HG02885 (cell line): ENCODE results near the gene METAP1D.
"Not testable (repeated sequence)": the region's sequence is repeated elsewhere in the genome, so short reads cannot be mapped to it uniquely, and the experiment has no call there.

Experiments used
- ATAC-seq: cut with Tn5 transposase; IDR thresholded peaks from one replicate; pipeline ENCODE4 v1.9.1; 2021; ENCODE audit warnings: mild to moderate bottlenecking; ENCODE audit not compliant: unreplicated experiment, poor library complexity

Gene METAP1D

DNA sequence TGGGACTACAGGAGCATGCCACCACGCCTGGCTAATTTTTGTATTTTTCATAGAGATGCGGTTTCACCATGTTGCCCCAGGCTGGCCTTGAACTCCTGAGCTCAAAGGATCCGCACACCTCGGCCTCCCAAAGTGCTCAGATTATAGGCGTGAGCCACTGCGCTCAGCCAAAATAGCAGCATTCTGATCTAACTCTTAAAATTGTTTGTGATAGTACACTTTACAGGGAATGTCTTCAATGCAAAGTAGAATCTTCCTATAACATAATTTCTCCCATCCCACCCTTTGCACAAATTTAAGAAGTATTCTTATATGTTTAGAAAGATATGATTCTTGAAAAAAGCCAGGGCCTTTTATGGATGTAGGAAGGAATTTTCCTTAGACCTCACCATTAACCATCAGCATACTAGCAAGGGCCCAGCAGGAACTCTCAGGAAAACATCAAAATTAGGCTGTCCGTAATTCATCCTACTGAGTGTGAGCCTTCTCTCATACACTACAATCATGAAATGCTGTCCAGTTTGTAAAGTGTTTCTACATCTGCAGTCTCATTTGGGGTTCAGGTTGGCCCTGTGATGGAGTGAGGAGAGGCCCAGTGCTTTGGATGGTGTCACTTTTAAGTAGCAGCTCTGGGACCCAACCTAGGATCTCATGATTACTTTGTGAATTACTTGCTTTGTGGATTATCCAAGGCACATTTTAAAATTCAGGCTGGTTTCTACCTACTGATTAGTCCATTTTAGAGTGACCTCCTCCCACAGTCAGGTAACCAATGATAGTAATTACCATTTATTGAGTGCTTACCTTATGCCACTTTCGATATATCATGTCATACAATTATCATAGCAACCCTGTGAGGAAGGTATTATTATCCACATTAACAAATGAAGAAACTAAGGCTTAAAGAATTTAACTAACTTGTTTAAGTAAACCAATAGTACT is 48.1 kb downstream of the METAP1D start:
- no peak for ATAC-seq

- ATAC-seq, result no peak
Measured at GRCh38 chr2:172048508-172049503, 49.1 kb downstream of the METAP1D start.

GRCh38 chr2:172049567-172050120 is 49.9 kb downstream of the METAP1D start:
- no peak for ATAC-seq

DNA sequence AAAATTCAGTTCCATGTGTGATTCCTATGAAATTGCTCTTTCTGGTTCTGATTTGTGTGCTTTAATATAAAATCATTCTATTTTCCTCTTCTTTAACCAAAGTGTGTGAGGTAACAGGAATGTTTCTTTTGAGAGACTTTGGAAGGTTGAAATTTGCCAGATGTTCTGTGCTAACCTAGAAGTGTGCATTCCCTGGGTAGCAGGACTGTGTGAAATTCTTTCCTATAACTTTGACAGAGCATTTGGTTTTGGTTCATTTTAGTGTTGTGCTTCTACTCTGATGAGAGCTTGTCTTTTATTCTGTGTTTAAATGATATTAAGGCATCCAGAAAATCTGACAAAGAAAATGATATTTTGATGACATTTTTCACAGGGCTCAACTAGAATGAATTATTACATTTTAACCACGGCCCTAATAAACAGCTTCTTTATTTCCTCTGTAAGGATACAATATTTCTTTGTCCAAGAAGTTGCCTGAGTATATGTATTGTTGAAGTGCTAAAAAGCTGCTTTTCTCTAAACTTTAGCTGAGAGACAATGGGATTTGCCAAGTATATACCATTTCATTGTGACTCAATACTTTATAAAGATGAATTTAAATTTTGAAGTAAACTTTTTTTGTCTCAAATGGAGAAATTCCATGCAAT is 50.8 kb downstream of the METAP1D start:
- no peak for ATAC-seq

DNA sequence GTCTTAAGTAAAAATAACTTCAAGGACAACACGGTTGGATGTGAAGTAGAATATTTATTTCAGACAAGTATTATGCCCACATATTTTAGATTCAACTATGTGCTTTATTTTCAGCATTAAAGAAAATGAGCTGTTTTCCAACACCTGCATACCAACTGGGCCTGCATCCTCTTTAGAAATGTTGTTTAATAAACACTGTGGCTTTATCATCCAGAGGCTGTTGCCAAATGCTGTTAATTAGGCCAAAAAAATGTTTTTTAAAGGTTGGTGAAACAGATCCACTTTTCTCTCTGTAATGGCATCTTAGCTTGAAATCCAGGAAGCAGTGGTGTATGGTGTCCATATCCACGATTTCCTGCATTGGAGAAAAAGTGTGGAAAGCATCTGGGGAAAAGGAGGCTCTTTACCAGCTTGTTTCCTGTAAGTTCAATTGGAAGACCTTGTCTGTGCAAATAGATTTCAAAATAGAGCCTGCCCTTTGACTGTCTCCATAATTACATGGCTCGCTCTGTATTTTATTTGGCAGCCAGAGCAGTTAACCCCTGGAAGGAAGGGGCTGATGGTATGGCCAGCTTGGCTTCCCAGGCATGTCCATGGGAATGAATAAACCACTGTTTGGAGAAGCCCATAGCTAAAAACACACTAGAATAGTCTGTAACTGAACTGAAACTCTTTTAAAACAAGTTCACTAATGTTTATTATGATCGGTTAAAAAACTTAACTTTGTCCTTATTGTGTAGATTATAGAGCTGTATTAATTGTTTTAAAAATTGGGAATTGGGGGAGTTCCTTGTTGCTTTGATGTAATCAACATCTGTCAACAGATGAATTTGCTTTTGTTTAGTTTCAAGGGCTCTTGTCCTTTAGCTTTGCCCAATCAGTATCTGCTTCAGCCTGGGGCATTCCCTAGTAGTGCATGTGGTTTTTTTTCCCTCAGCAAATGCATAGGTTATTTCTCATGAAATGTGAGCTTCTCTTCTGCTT is 52.5 kb downstream of the METAP1D start:
- ATAC-seq, result no peak

- ATAC-seq, result no peak
Measured at GRCh38 chr2:172053486-172053885, 53.7 kb downstream of the METAP1D start.

- no peak for ATAC-seq
Measured at GRCh38 chr2:172056293-172056692, 56.5 kb downstream of the METAP1D start.

DNA sequence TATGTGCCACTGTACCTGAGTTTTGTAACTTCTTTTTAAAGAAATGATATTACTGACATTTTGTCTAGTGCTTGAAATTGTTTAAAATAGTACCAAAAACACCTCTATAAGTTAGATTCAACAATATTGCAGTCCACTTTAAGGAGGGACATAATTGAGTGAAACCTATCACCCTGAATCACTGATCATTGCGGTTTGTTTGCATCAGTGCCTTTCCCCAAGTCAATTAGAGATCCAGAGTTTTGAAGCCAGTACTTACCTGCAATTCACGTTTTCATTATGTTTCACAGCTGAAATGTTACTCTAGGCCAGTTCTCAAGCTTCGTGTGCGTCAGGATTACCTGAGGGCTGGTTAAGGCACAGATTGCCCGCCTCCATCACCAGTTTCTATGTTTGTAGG is 58.9 kb downstream of the METAP1D start:
- ATAC-seq, result no peak

DNA sequence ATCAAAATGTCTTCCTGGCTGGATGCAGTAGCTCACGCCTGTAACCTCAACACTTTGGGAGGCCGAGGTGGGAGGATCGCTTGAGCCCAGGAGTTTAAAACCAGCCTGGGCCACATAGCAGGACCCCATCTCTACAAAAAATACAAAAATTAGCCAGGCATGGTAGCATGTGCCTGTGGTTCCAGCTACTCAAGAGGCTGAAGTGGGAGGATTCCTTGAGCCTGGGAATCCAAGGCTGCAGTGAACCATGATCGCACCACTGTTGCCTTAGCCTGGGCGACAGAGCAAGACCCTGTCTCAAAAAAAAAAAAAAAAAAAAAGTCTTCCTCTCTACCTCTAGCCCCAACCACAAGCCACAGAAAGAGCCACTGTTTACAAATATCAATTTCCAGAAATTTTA is 60.4 kb downstream of the METAP1D start:
- ATAC-seq, result not testable (repeated sequence)

- ATAC-seq, result no peak
Measured at GRCh38 chr2:172062402-172063004, 62.8 kb downstream of the METAP1D start.

DNA sequence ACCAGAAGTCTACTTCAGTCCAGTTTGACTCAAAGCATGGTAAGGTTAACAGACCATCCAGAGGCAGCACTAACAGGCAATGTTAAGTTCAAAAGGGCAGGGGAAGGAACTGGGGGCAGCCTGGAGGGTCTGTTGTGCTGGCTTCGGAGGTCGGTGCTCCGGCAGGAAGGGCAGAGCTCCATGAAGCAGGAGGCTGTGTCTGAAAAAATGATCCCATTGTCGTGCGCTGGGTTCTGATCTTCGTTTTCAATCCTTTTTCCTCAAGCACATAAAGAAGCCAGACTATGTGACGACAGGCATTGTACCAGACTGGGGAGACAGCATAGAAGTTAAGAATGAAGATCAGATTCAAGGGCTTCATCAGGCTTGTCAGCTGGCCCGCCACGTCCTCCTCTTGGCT is 63.7 kb downstream of the METAP1D start:
- no peak for ATAC-seq

GRCh38 chr2:172065111-172065510 is 65.4 kb downstream of the METAP1D start:
- ATAC-seq, result no peak

- ATAC-seq, result no peak
Measured at GRCh38 chr2:172066394-172066886, 66.7 kb downstream of the METAP1D start.

DNA sequence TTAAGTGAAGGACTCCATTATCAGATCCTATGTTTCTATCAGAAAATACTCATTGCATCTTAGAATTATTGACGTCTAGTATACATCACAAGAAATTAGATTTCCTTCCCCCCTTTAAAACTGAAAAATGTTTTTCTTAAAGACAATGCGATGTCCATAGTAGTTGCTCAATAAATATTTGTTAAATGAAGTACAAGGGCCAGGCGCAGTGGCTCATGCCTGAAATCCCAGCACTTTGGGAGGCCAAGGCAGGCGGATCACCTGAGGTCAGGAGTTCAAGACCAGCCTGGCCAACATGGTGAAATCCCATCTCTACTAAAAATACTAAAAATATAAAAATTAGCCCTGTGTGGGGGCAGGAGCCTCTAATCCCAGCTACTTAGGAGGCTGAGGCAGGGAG is 68.2 kb downstream of the METAP1D start:
- ATAC-seq, result not testable (repeated sequence)

- ATAC-seq, result no peak
Measured at GRCh38 chr2:172070936-172071335, 71.2 kb downstream of the METAP1D start.

DNA sequence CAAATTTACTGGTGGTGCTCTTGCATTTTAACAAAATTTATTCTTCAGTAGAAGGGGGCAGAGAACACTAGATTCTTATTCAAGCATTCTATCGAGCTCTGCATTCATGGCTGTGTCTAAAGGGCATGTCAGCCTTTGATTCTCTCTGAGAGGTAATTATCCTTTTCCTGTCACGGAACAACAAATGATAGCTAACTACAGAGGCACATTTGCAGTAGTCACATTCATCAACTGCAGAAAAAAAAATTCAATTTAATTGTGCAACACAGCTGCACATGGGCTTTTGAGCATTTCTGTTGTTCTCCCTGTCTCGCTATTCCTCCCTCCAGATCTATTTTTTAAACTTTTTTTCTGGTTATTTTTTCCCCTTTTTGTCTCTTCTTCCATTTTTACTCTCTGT is 72.5 kb downstream of the METAP1D start:
- no peak for ATAC-seq

GRCh38 chr2:172072706-172073105 is 73.0 kb downstream of the METAP1D start:
- ATAC-seq, result no peak

- ATAC-seq, result no peak
Measured at GRCh38 chr2:172073518-172073917, 73.8 kb downstream of the METAP1D start.
